HEK293 (cell line): ENCODE measurements around the gene UBE2C.

Experiments
- CTCF ChIA-PET: fragments of 350-600 bp; formaldehyde crosslinking; extraction: SDS; loops from one replicate; lab custom pipeline; 2021; ENCODE audit warnings: antibody characterized with exemption; lab: Yijun Ruan, JAX
- POLR2A ChIA-PET: fragments of 300-600 bp; formaldehyde crosslinking; extraction: SDS; loops from one replicate; lab custom pipeline; 2020; ENCODE audit warnings: antibody characterized with exemption, inconsistent platforms; lab: Yijun Ruan, JAX
- H3K27ac ChIP-seq: fragments of 200-500 bp; sonication (Bioruptor generic); 2 replicates; pipeline ENCODE4 v1.5.1; 2014; ENCODE audit warnings: low read depth, low read length, control low read depth, inconsistent platforms; ENCODE audit errors: extremely low read depth
- H3K36me3 ChIP-seq, 2 experiments: fragments of 200-500 bp in 1 of 2; sonication (Bioruptor generic) in 1 of 2; 1 replicate in 1 of 2; 2 replicates in 1 of 2; pipeline ENCODE4 v1.5.1; 2014 to 2017; ENCODE audit warnings: inconsistent platforms in 2 of 2, low read length in 2 of 2; ENCODE audit not compliant: control insufficient read depth in 2 of 2, insufficient read depth in 1 of 2
- H3K4me1 ChIP-seq: fragments of 200-500 bp; sonication (Bioruptor generic); 2 replicates; pipeline ENCODE4 v1.5.1; 2014; ENCODE audit warnings: mild to moderate bottlenecking, low read length, inconsistent platforms; ENCODE audit not compliant: control insufficient read depth, insufficient read depth
- H3K4me3 ChIP-seq: 2 replicates; pipeline ENCODE4 v1.5.1; 2011; ENCODE audit warnings: low read depth, mild to moderate bottlenecking, control low read depth, low read length, moderate library complexity
- H3K9me3 ChIP-seq: fragments of 200-500 bp; sonication (Bioruptor generic); 2 replicates; pipeline ENCODE4 v1.5.1; 2014; ENCODE audit warnings: low read depth, low read length, inconsistent platforms; ENCODE audit not compliant: control insufficient read depth, insufficient read depth
- KLF7 ChIP-seq: fragments of 450-650 bp; formaldehyde crosslinking; IDR thresholded peaks from 2 replicates; pipeline ENCODE4 v1.5.1; 2016; ENCODE audit warnings: missing biosample characterization, missing genetic modification characterization, borderline replicate concordance
- MZF1 ChIP-seq: fragments of 450-650 bp; formaldehyde crosslinking; IDR thresholded peaks from 2 replicates; pipeline ENCODE4 v1.5.1; 2017; ENCODE audit warnings: missing biosample characterization, missing genetic modification characterization, borderline replicate concordance
- REPIN1 ChIP-seq: fragments of 450-650 bp; formaldehyde crosslinking; IDR thresholded peaks from 2 replicates; pipeline ENCODE4 v1.5.1; 2017; ENCODE audit warnings: missing biosample characterization, missing genetic modification characterization, low read depth
- SALL2 ChIP-seq: fragments of 450-650 bp; formaldehyde crosslinking; IDR thresholded peaks from 2 replicates; pipeline ENCODE4 v1.5.0; 2017; ENCODE audit warnings: missing biosample characterization, mild to moderate bottlenecking, missing genetic modification characterization, borderline replicate concordance
- TCF7L2 ChIP-seq: IDR thresholded peaks from 2 replicates; pipeline ENCODE4 v1.6.1; 2011; ENCODE audit warnings: low read depth, mild to moderate bottlenecking, inconsistent platforms, low read length, moderate library complexity, borderline replicate concordance
- ZBTB48 ChIP-seq: fragments of 450-650 bp; formaldehyde crosslinking; IDR thresholded peaks from 2 replicates; pipeline ENCODE4 v1.5.1; 2016; ENCODE audit warnings: missing biosample characterization, missing genetic modification characterization
- ZFHX2 ChIP-seq: fragments of 450-650 bp; formaldehyde crosslinking; conservative IDR thresholded peaks from 2 replicates; pipeline ENCODE4 v1.5.1; 2016; ENCODE audit warnings: missing biosample characterization, missing genetic modification characterization
- ZFP3 ChIP-seq: fragments of 450-650 bp; formaldehyde crosslinking; IDR thresholded peaks from 2 replicates; pipeline ENCODE4 v1.5.1; 2016; ENCODE audit warnings: low read depth, missing biosample characterization, missing genetic modification characterization
- ZNF10 ChIP-seq: fragments of 450-650 bp; formaldehyde crosslinking; IDR thresholded peaks from 2 replicates; pipeline ENCODE4 v1.5.1; 2017; ENCODE audit warnings: missing biosample characterization, missing genetic modification characterization
- ZNF114 ChIP-seq: fragments of 450-650 bp; formaldehyde crosslinking; IDR thresholded peaks from 2 replicates; pipeline ENCODE4 v1.5.0; 2017; ENCODE audit warnings: missing biosample characterization, missing genetic modification characterization
- ZNF133 ChIP-seq: fragments of 450-650 bp; formaldehyde crosslinking; IDR thresholded peaks from 2 replicates; pipeline ENCODE4 v1.5.1; 2016; ENCODE audit warnings: missing biosample characterization, missing genetic modification characterization
- ZNF211 ChIP-seq: fragments of 450-650 bp; formaldehyde crosslinking; IDR thresholded peaks from 2 replicates; pipeline ENCODE4 v1.5.1; 2016; ENCODE audit warnings: low read depth, missing biosample characterization, missing genetic modification characterization
- ZNF391 ChIP-seq: fragments of 450-650 bp; formaldehyde crosslinking; IDR thresholded peaks from 2 replicates; pipeline ENCODE4 v1.5.1; 2016; ENCODE audit warnings: low read depth, missing biosample characterization, missing genetic modification characterization, borderline replicate concordance
- ZNF398 ChIP-seq: fragments of 450-650 bp; formaldehyde crosslinking; IDR thresholded peaks from 2 replicates; pipeline ENCODE4 v1.5.1; 2017; ENCODE audit warnings: missing biosample characterization, missing genetic modification characterization
- ZNF544 ChIP-seq: fragments of 450-650 bp; formaldehyde crosslinking; IDR thresholded peaks from 2 replicates; pipeline ENCODE4 v1.5.0; 2017; ENCODE audit warnings: missing biosample characterization, missing genetic modification characterization
- ZNF561 ChIP-seq: fragments of 450-650 bp; IDR thresholded peaks from 2 replicates; pipeline ENCODE4 v1.5.1; 2018; ENCODE audit warnings: missing biosample characterization, missing genetic modification characterization, borderline replicate concordance
- ZSCAN4 ChIP-seq: fragments of 450-650 bp; formaldehyde crosslinking; IDR thresholded peaks from 2 replicates; pipeline ENCODE4 v1.5.1; 2017; ENCODE audit warnings: missing biosample characterization, missing genetic modification characterization
- ZXDB ChIP-seq: fragments of 450-650 bp; formaldehyde crosslinking; IDR thresholded peaks from 2 replicates; pipeline ENCODE4 v1.5.1; 2016; ENCODE audit warnings: missing biosample characterization, missing genetic modification characterization
- TF ChIP-seq, protein P1 (sequence below): IDR thresholded peaks from 2 replicates; pipeline ENCODE4 v1.6.1; 2011; ENCODE audit warnings: mild to moderate bottlenecking, low read depth, low read length, borderline replicate concordance
- TF ChIP-seq, protein P2 (sequence below): fragments of 450-650 bp; formaldehyde crosslinking; optimal IDR thresholded peaks from 2 replicates; pipeline ENCODE3; 2016; ENCODE audit warnings: missing biosample characterization, mild to moderate bottlenecking, missing genetic modification characterization
- TF ChIP-seq, protein P3 (sequence below): fragments of 450-650 bp; formaldehyde crosslinking; IDR thresholded peaks from 2 replicates; pipeline ENCODE4 v1.5.1; 2017; ENCODE audit warnings: missing biosample characterization, missing genetic modification characterization
- TF ChIP-seq, protein P4 (sequence below): fragments of 450-650 bp; formaldehyde crosslinking; IDR thresholded peaks from 2 replicates; pipeline ENCODE4 v1.5.1; 2016; ENCODE audit warnings: missing biosample characterization, missing genetic modification characterization
- TF ChIP-seq, protein P5 (sequence below): fragments of 450-650 bp; formaldehyde crosslinking; IDR thresholded peaks from 2 replicates; pipeline ENCODE4 v1.5.1; 2016; ENCODE audit warnings: missing biosample characterization, missing genetic modification characterization

Gene UBE2C

GRCh38 chr20:45853484-45853883 is 41.0 kb downstream of the UBE2C start:
- Histone ChIP-seq H3K36me3 (peaks cover 0 to 35% of the 10 kb centered on the region in 2 experiments; a peak in 2 of 3 replicates), H3K4me3 (no peak overlapping the region), H3K4me1 (no peaks in the 10 kb centered on the region), H3K9me3 (no peaks in the 10 kb centered on the region), H3K27ac (no peak overlapping the region)
- ChIA-PET POLR2A (interaction anchor here (0.9 kb wide), 1 partner anchor 27 kb away, joined by 3 read pairs; the partner anchor contains the start of gene ZSWIM1), CTCF (no interaction called here)
- TF ChIP-seq, protein P1, sequence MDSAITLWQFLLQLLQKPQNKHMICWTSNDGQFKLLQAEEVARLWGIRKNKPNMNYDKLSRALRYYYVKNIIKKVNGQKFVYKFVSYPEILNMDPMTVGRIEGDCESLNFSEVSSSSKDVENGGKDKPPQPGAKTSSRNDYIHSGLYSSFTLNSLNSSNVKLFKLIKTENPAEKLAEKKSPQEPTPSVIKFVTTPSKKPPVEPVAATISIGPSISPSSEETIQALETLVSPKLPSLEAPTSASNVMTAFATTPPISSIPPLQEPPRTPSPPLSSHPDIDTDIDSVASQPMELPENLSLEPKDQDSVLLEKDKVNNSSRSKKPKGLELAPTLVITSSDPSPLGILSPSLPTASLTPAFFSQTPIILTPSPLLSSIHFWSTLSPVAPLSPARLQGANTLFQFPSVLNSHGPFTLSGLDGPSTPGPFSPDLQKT, result no peak
- TF ChIP-seq ZNF391 (tag by site-specific recombination) (no peak), REPIN1 (tag by site-specific recombination) (no peak), MZF1 (no peak), SALL2 (no peak), ZNF398 (tag by site-specific recombination) (no peak), ZNF133 (no peak)
- TF ChIP-seq, protein P2, sequence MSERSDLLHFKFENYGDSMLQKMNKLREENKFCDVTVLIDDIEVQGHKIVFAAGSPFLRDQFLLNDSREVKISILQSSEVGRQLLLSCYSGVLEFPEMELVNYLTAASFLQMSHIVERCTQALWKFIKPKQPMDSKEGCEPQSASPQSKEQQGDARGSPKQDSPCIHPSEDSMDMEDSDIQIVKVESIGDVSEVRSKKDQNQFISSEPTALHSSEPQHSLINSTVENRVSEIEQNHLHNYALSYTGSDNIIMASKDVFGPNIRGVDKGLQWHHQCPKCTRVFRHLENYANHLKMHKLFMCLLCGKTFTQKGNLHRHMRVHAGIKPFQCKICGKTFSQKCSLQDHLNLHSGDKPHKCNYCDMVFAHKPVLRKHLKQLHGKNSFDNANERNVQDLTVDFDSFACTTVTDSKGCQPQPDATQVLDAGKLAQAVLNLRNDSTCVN, result no peak

- CTCF ChIA-PET, result interaction anchor here (0.6 to 2.5 kb wide), 4 partner anchors 25 to 113 kb away, joined by 3 to 8 read pairs (median 5); no protein-coding TSS in a partner anchor
- H3K36me3 ChIP-seq, result peaks cover 0 to 16% of the 10 kb centered on the region in 2 experiments; a peak in 1 of 3 replicates
- POLR2A ChIA-PET, result interaction anchor here (0.9 to 2.6 kb wide), 7 partner anchors 12 to 77 kb away, joined by 3 to 21 read pairs (median 4); partner anchors contain the start of genes PCIF1, SNX21 and ZSWIM1
- H3K9me3 ChIP-seq, result no peaks in the 10 kb centered on the region
- peak within 1 kb of the TSS; percentile 60 for H3K4me3 ChIP-seq
- peaks cover 5% of the 10 kb centered on the region for H3K4me1 ChIP-seq
- peak within 1 kb of the TSS; percentile 59; the same call in 1 of the 2 replicates for H3K27ac ChIP-seq
- TF ChIP-seq ZSCAN4 (tag by site-specific recombination) (no peak), ZNF10 (tag by site-specific recombination) (no peak), ZNF561 (peak; percentile 42; the same call in 1 of the 2 replicates), ZNF544 (tag by site-specific recombination) (no peak), ZNF211 (tag by site-specific recombination) (no peak), ZFHX2 (tag by site-specific recombination) (peak; percentile 72), ZNF114 (no peak), TCF7L2 (no peak), ZFP3 (tag by site-specific recombination) (no peak), ZBTB48 (tag by site-specific recombination) (peak; percentile 81), KLF7 (tag by site-specific recombination) (peak; percentile 47; the same call in 1 of the 2 replicates), ZXDB (peak; percentile 82)
- TF ChIP-seq, protein P3, sequence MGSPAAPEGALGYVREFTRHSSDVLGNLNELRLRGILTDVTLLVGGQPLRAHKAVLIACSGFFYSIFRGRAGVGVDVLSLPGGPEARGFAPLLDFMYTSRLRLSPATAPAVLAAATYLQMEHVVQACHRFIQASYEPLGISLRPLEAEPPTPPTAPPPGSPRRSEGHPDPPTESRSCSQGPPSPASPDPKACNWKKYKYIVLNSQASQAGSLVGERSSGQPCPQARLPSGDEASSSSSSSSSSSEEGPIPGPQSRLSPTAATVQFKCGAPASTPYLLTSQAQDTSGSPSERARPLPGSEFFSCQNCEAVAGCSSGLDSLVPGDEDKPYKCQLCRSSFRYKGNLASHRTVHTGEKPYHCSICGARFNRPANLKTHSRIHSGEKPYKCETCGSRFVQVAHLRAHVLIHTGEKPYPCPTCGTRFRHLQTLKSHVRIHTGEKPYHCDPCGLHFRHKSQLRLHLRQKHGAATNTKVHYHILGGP (tag by site-specific recombination), result no peak
- TF ChIP-seq, protein P4, sequence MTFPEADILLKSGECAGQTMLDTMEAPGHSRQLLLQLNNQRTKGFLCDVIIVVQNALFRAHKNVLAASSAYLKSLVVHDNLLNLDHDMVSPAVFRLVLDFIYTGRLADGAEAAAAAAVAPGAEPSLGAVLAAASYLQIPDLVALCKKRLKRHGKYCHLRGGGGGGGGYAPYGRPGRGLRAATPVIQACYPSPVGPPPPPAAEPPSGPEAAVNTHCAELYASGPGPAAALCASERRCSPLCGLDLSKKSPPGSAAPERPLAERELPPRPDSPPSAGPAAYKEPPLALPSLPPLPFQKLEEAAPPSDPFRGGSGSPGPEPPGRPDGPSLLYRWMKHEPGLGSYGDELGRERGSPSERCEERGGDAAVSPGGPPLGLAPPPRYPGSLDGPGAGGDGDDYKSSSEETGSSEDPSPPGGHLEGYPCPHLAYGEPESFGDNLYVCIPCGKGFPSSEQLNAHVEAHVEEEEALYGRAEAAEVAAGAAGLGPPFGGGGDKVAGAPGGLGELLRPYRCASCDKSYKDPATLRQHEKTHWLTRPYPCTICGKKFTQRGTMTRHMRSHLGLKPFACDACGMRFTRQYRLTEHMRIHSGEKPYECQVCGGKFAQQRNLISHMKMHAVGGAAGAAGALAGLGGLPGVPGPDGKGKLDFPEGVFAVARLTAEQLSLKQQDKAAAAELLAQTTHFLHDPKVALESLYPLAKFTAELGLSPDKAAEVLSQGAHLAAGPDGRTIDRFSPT, result no peak
- TF ChIP-seq, protein P5, sequence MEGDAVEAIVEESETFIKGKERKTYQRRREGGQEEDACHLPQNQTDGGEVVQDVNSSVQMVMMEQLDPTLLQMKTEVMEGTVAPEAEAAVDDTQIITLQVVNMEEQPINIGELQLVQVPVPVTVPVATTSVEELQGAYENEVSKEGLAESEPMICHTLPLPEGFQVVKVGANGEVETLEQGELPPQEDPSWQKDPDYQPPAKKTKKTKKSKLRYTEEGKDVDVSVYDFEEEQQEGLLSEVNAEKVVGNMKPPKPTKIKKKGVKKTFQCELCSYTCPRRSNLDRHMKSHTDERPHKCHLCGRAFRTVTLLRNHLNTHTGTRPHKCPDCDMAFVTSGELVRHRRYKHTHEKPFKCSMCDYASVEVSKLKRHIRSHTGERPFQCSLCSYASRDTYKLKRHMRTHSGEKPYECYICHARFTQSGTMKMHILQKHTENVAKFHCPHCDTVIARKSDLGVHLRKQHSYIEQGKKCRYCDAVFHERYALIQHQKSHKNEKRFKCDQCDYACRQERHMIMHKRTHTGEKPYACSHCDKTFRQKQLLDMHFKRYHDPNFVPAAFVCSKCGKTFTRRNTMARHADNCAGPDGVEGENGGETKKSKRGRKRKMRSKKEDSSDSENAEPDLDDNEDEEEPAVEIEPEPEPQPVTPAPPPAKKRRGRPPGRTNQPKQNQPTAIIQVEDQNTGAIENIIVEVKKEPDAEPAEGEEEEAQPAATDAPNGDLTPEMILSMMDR (tag by site-specific recombination), result no peak
These were observed 44.9 kb downstream of the UBE2C start, which contains the start of the genes ACOT8 and ZSWIM3 for GRCh38 chr20:45857114-45857881. Gene ACOT8 (minus strand): TSS chr20:45857392. CDS start chr20:45857315, 77 bp downstream. Gene ZSWIM3 (plus strand): TSS chr20:45857614. CDS start chr20:45857826, 212 bp downstream.
